GM20000 (cell line): ENCODE data around the gene INPP1.

Experiments
- DNase-seq: peaks from one replicate; pipeline ENCODE4 v3.0.0; 2012; ENCODE audit warnings: low spot score
- CTCF ChIP-seq: IDR thresholded peaks from 2 replicates; pipeline ENCODE4 v1.5.1; 2012; ENCODE audit warnings: mild to moderate bottlenecking, control low read depth; ENCODE audit errors: extremely low read depth, missing control alignments

The INPP1 gene

GRCh38 chr2:190379249-190379964 is 36.0 kb downstream of the INPP1 start:
- no peak for DNase-seq
- no peak for TF ChIP-seq CTCF

GRCh38 chr2:190380962-190381412 is 37.6 kb downstream of the INPP1 start:
- TF ChIP-seq CTCF = no peak
- no peak for DNase-seq

GRCh38 chr2:190382851-190383250 is 39.5 kb downstream of the INPP1 start:
- peak; percentile 68 for DNase-seq
- peak; percentile 35 for TF ChIP-seq CTCF

GRCh38 chr2:190387422-190387821 is 44.0 kb downstream of the INPP1 start:
- no peak for DNase-seq
- no peak for TF ChIP-seq CTCF

GRCh38 chr2:190396271-190396670 is 52.9 kb downstream of the INPP1 start:
- no peak for DNase-seq
- no peak for TF ChIP-seq CTCF

- TF ChIP-seq CTCF = no peak
- no peak for DNase-seq
These were observed 59.7 kb downstream of the INPP1 start for GRCh38 chr2:190402986-190403603.

- no peak for TF ChIP-seq CTCF
- no peak for DNase-seq
These were observed 61.1 kb downstream of the INPP1 start for GRCh38 chr2:190404487-190404886.
